ENCODE results near the gene GBX1. TPM values are rescaled to one million over a fixed set of nuclear protein-coding genes. Genes with fewer than 3 reads are reported as not detected.

The GBX1 gene
- total RNA-seq, 2 donors from 2014 or later: not detected

- peak; percentile 94 for DNase-seq
- H3K27ac ChIP-seq (ENCODE audit: low read depth, low read length): no peak overlapping the region
- H3K4me3 Mint-ChIP-seq: peak overlapping the region; percentile 64
Measured at GRCh38 chr7:151125470-151125845, 42.0 kb downstream of the GBX1 start.

GRCh38 chr7:151124899-151125399, 42.5 kb downstream of the GBX1 start:
- Mint-ChIP-seq H3K9me3 (no peaks in the 10 kb centered on the region), H3K27ac (no peak overlapping the region), H3K4me1 (peaks cover 2% of the 10 kb centered on the region), H3K27me3 (ENCODE audit: insufficient read depth) (peaks cover 4% of the 10 kb centered on the region), H3K4me3 (peak overlapping the region; percentile 64), H3K36me3 (ENCODE audit: low read depth) (peaks cover 48% of the 10 kb centered on the region)
- Histone ChIP-seq H3K4me3 (ENCODE audit: low read length) (peak overlapping the region; percentile 73), H3K36me3 (ENCODE audit: control insufficient read depth, insufficient read depth, low read length) (peaks cover 29% of the 10 kb centered on the region), H3K27me3 (ENCODE audit: control insufficient read depth, insufficient read depth, low read length, poor library complexity, severe bottlenecking) (no peaks in the 10 kb centered on the region), H3K4me1 (ENCODE audit: control insufficient read depth, insufficient read depth, low read length) (peaks cover 4% of the 10 kb centered on the region), H3K9me3 (ENCODE audit: control insufficient read depth, low read length) (no peaks in the 10 kb centered on the region), H3K27ac (ENCODE audit: low read depth, low read length) (no peak overlapping the region), H3K9ac (ENCODE audit: extremely low read depth, low read length, poor library complexity, severe bottlenecking) (no peak overlapping the region)
- no peak for TF ChIP-seq CTCF (conservative IDR thresholded peaks at IDR 0.05)
- DNase-seq: no peak
- 85 to 88% methylated on average over 12 to 14 of the region's 14 CpGs for WGBS, 2 experiments (ENCODE audit: insufficient coverage in 1 of 2, insufficient read length in 1 of 2)

More at GRCh38 chr7:151125470-151125845, 42.0 kb downstream of the GBX1 start:
- H3K36me3 Mint-ChIP-seq (ENCODE audit: low read depth): peaks cover 48% of the 10 kb centered on the region
- H3K4me1 ChIP-seq (ENCODE audit: control insufficient read depth, insufficient read depth, low read length): peaks cover 4% of the 10 kb centered on the region
- H3K27ac Mint-ChIP-seq: no peak overlapping the region
- TF ChIP-seq CTCF (conservative IDR thresholded peaks at IDR 0.05): peak; percentile 62
- no peak overlapping the region for H3K9ac ChIP-seq (ENCODE audit: extremely low read depth, low read length, poor library complexity, severe bottlenecking)
- peaks cover 26% of the 10 kb centered on the region for H3K36me3 ChIP-seq (ENCODE audit: control insufficient read depth, insufficient read depth, low read length)
- peaks cover 4% of the 10 kb centered on the region for H3K27me3 Mint-ChIP-seq (ENCODE audit: insufficient read depth)
- no peaks in the 10 kb centered on the region for H3K27me3 ChIP-seq (ENCODE audit: control insufficient read depth, insufficient read depth, low read length, poor library complexity, severe bottlenecking)
- peak overlapping the region; percentile 73 for H3K4me3 ChIP-seq (ENCODE audit: low read length)
- no peaks in the 10 kb centered on the region for H3K9me3 ChIP-seq (ENCODE audit: control insufficient read depth, low read length)
- 9 to 10% methylated on average over 16 to 22 of the region's 22 CpGs for WGBS, 2 experiments (ENCODE audit: insufficient coverage in 1 of 2, insufficient read length in 1 of 2)
- H3K4me1 Mint-ChIP-seq: peaks cover 2% of the 10 kb centered on the region
- no peaks in the 10 kb centered on the region for H3K9me3 Mint-ChIP-seq

- peaks cover 4% of the 10 kb centered on the region for H3K27me3 Mint-ChIP-seq (ENCODE audit: insufficient read depth)
- H3K4me1 Mint-ChIP-seq: peaks cover 2% of the 10 kb centered on the region
- no peak overlapping the region for H3K27ac Mint-ChIP-seq
- Histone ChIP-seq H3K9me3 (ENCODE audit: control insufficient read depth, low read length) (no peaks in the 10 kb centered on the region), H3K27me3 (ENCODE audit: control insufficient read depth, insufficient read depth, low read length, poor library complexity, severe bottlenecking) (no peaks in the 10 kb centered on the region), H3K9ac (ENCODE audit: extremely low read depth, low read length, poor library complexity, severe bottlenecking) (no peak overlapping the region), H3K4me1 (ENCODE audit: control insufficient read depth, insufficient read depth, low read length) (peaks cover 4% of the 10 kb centered on the region), H3K36me3 (ENCODE audit: control insufficient read depth, insufficient read depth, low read length) (peaks cover 31% of the 10 kb centered on the region), H3K27ac (ENCODE audit: low read depth, low read length) (no peak overlapping the region), H3K4me3 (ENCODE audit: low read length) (no peak overlapping the region)
- no peaks in the 10 kb centered on the region for H3K9me3 Mint-ChIP-seq
- WGBS, 2 experiments (ENCODE audit: insufficient coverage in 1 of 2, insufficient read length in 1 of 2): 93 to 100% methylated on average over 1 to 7 of the region's 7 CpGs
- peaks cover 50% of the 10 kb centered on the region for H3K36me3 Mint-ChIP-seq (ENCODE audit: low read depth)
- DNase-seq: no peak
- H3K4me3 Mint-ChIP-seq: no peak overlapping the region
- TF ChIP-seq CTCF (conservative IDR thresholded peaks at IDR 0.05): no peak
Measured at GRCh38 chr7:151124481-151124880, 43.0 kb downstream of the GBX1 start.

Data from endodermal cell (in vitro differentiated cells).